Measurements from ENCODE around the gene PPM1E.
"Not testable (repeated sequence)": the region's sequence is repeated elsewhere in the genome, so short reads cannot be mapped to it uniquely, and the experiment has no call there.

PPM1E gene

DNA sequence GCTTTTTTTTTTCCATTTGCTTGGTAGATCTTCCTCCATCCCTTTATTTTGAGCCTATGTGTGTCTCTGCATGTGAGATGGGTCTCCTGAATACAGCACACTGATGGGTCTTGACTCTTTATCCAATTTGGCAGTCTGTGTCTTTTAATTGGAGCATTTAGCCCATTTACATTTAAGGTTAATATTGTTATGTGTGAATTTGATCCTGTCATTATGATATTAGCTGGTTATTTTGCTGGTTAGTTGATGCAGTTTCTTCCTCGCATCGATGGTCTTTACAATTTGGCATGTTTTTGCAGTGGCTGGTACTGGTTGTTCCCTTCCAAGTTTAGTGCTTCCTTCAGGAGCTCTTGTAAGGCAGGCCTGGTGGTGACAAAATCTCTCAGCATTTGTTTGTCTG, 94.5 kb downstream of the PPM1E start:
- not testable (repeated sequence) for DNase-seq

DNA sequence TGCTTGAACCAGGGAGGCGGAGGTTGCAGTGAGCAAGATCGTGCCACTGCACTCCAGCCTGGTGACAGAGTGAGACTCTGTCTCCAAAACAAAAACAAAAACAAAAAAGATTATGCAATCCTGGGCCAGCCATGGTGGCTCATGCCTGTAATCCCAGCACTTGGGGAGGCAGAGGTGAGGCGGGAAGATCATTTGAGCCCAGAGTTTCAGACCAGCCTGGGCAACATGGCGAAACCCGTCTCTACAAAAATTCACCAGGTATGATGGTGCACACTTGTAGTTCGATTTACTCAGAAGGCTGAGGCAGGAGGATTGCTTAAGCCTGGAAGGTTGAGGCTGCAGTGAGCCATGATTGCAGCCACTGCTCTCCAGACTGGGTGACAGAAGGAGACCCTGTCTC, 109.6 kb downstream of the PPM1E start:
- DNase-seq, result no peak

- DNase-seq, result no peak
Measured at GRCh38 chr17:58870747-58871146, 115.1 kb downstream of the PPM1E start.

DNA sequence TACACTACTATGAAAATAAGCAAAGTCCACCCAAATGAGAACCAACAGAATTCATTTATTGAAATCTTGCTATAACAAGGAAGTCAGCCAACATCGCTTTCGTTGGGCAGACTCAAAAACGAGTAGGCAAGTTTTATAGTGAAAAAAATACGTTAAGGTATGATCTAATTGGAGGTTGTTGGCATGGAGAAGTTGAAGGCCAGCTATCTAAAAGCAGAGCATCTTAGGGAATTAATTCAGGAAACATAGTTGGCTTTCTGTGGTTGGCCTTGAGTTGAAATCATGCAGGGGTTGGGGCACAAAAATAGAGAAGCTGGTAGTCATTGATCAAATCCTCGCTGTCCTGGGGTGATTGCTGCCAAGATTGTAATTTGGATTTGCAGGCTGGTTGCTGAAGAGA, 118.3 kb downstream of the PPM1E start:
- no peak for DNase-seq

GRCh38 chr17:58875261-58875660, 119.6 kb downstream of the PPM1E start:
- DNase-seq, result no peak

DNA sequence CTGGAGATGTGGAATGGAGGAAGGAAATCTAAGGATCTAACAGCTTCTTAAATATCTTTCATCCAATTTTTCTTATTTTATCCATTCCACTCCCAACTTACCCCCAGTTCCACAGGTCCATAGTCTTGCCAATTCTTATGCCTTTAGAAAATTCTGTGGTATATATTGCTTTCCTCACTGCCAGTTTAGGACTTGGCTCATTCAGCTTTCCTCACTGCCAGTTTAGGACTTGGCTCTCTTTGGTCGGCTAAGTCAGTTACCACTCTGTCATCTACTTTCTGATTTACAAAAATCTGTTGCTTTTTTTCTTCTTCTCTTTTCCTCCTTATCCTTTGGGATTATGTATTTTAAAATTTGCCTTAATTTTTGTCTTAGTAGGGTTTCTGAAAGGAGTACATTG, 128.5 kb downstream of the PPM1E start:
- no peak for DNase-seq

GRCh38 chr17:58886514-58886913, 130.9 kb downstream of the PPM1E start:
- no peak for DNase-seq

GRCh38 chr17:58889928-58890327, 134.3 kb downstream of the PPM1E start:
- no peak for DNase-seq

DNA sequence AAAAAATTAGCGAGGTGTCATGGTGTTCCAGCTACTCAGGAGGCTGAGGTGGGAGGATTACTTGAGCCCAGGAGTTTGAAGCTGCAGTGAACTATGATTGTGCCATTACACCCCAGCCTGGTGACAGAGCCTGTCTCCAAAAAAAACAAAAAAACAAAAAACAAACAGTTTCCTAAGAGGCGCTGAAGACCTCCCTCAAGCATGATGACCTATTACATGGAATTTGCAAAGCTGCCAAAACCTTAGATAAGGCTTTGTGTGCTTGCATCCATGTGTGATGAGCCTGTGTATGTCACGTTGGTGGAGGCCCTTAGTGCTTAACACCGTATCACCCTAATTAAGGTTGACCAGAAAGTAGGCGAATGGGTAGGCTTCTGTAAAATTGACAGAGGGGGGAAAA, 143.5 kb downstream of the PPM1E start:
- DNase-seq, result no peak

GRCh38 chr17:58902322-58902721, 146.7 kb downstream of the PPM1E start:
- DNase-seq, result no peak

- no peak for DNase-seq
Measured at GRCh38 chr17:58911741-58912343, 156.2 kb downstream of the PPM1E start.

GRCh38 chr17:58913552-58913951, 157.9 kb downstream of the PPM1E start:
- DNase-seq, result no peak

GRCh38 chr17:58913971-58914769, 158.5 kb downstream of the PPM1E start:
- DNase-seq, result no peak

GRCh38 chr17:58917228-58917627, 161.6 kb downstream of the PPM1E start:
- no peak for DNase-seq

DNA sequence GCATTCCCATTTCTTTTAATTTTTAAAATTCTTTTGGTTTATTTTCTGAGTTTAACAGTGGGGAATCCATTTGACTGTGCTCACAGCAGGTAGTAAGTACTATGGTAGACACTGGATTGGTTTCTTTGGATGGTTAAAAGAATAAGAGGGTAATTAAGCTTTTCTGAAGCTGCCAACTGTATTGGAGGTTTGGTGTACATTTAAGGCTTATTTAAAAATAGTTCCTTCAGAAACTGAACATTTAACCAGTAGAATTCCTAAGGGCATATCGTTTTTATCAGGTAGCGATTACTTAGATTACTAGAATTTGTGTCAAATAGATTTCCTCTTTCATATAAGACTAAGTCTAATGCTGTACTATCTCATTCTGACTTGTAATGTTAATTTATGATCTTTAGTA, 162.4 kb downstream of the PPM1E start:
- DNase-seq, result no peak

- DNase-seq, result no peak
Measured at GRCh38 chr17:58918884-58919283, 163.2 kb downstream of the PPM1E start.

- DNase-seq, result no peak
Measured at GRCh38 chr17:58920773-58921172, 165.1 kb downstream of the PPM1E start.

GRCh38 chr17:58932956-58933355, 177.3 kb downstream of the PPM1E start:
- DNase-seq, result no peak

DNA sequence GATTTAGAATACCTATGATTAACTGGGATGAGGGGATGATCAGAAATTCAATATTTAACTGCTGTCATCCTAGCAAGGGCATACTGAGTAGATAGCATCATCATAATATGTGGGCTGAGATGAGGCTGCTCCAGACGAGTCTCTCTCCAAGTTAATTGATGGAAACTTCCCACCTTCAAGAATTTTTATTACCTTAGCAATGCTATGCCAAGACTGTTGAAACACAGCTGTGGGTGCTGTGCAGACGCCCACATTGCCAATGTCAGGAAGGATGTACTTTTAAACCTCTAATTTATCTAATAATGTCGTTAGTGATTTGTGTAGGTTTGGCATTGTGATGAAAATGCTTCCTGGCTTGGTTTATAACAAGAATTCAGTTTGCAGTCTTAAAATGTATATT, 180.6 kb downstream of the PPM1E start:
- DNase-seq, result no peak

- no peak for DNase-seq
Measured at GRCh38 chr17:58944166-58944565, 188.5 kb downstream of the PPM1E start.

DNA sequence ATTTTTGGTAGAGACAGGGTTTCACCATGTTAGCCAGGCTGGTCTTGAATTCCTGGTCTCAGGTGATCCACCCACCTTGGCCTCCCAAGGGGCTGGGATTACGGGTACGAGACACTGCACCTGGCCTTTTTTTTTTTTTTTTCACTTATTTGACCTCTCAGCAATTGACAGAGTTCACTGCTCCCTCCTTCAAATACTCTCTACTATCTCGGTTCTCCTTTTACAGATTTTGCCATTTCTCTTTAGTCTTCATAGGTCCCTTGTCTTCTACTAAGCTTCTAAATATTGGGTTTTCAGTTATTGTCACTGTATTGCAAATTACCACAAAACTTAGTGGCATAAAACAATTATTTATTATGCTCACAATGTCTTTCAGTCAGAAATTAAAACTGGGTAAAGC, 191.8 kb downstream of the PPM1E start:
- no peak for DNase-seq

- no peak for DNase-seq
Measured at GRCh38 chr17:58947824-58948223, 192.2 kb downstream of the PPM1E start.

- not testable (repeated sequence) for DNase-seq
Measured at GRCh38 chr17:58954358-58954757, 198.7 kb downstream of the PPM1E start.

GRCh38 chr17:58956997-58957724, 201.5 kb downstream of the PPM1E start:
- DNase-seq, result no peak

All from stimulated activated CD4-positive, alpha-beta T cell treated with anti-CD3 and anti-CD28 coated beads, Interleukin-4, amount 100 ng/mL, for 4 hours (primary cell).